Naive thymus-derived CD4-positive, alpha-beta T cell (primary cell): ENCODE data around the gene DHX32. TPM values are rescaled to one million over a fixed set of nuclear protein-coding genes. Genes with fewer than 3 reads are reported as not detected.

ENCODE experiments used
- ATAC-seq: fragments of 150-1000 bp; cut with Tn5 transposase; 2 replicates; pipeline ENCODE4 v1.10.0; 2021; ENCODE audit warnings: mild to moderate bottlenecking, moderate library complexity
- CTCF ChIA-PET: fragments of 350-600 bp; sonication (Branson Sonifier 250); formaldehyde crosslinking; loops from one replicate; lab custom pipeline; 2021; ENCODE audit warnings: antibody characterized with exemption; lab: Charles Lee
- POLR2A ChIA-PET: fragments of 350-600 bp; sonication (Branson Sonifier 250); formaldehyde crosslinking; loops from one replicate; lab custom pipeline; 2021; ENCODE audit warnings: antibody characterized with exemption, inconsistent platforms; lab: Charles Lee
- DNase-seq, 9 donors: peaks; one replicate each; pipeline versions ENCODE4 v3.0.0 to v3.0.0-alpha.2; 2020 to 2022; ENCODE audit warnings: mixed read lengths in 1 of 9
- H3K27ac ChIP-seq: one replicate; pipeline ENCODE4 v1.7.0; 2013; ENCODE audit warnings: mild to moderate bottlenecking, low read depth, low read length, moderate library complexity
- H3K27me3 ChIP-seq, 2 donors: one replicate each; pipeline ENCODE4 v1.7.0; 2013; ENCODE audit warnings: low read length in 2 of 2, mild to moderate bottlenecking in 2 of 2, moderate library complexity in 2 of 2; ENCODE audit not compliant: control insufficient read depth in 2 of 2, insufficient read depth in 2 of 2
- H3K36me3 ChIP-seq, 3 experiments: 1 replicate in 2 of 3; 2 replicates in 1 of 3; pipeline ENCODE4 v1.7.0; 2013; ENCODE audit warnings: low read length in 3 of 3, mild to moderate bottlenecking in 3 of 3, moderate library complexity in 1 of 3; ENCODE audit not compliant: insufficient read depth in 3 of 3, control insufficient read depth in 2 of 3
- H3K4me1 ChIP-seq, 2 donors: one replicate each; pipeline ENCODE4 v1.7.0; 2013; ENCODE audit warnings: low read length in 2 of 2, mild to moderate bottlenecking in 2 of 2, moderate library complexity in 1 of 2; ENCODE audit not compliant: control insufficient read depth in 2 of 2, insufficient read depth in 2 of 2
- H3K4me3 ChIP-seq: 2 replicates; pipeline ENCODE4 v1.7.0; 2013; ENCODE audit warnings: mild to moderate bottlenecking, low read length
- H3K9me3 ChIP-seq, 3 experiments: 1 replicate in 2 of 3; 2 replicates in 1 of 3; pipeline ENCODE4 v1.7.0; 2013; ENCODE audit warnings: low read length in 3 of 3; ENCODE audit not compliant: control insufficient read depth in 2 of 3
- H3K27ac Mint-ChIP-seq, 9 donors: one replicate each; pipeline ENCODE4 v1.8.0; 2020 to 2022; ENCODE audit warnings: mixed read lengths in 9 of 9, mild to moderate bottlenecking in 8 of 9, moderate library complexity in 5 of 9, inconsistent platforms in 2 of 9
- H3K27me3 Mint-ChIP-seq, 5 donors: one replicate each; pipeline ENCODE4 v1.8.0; 2021 to 2022; ENCODE audit warnings: mixed read lengths in 5 of 5, mild to moderate bottlenecking in 1 of 5
- H3K36me3 Mint-ChIP-seq, 5 donors: one replicate each; pipeline ENCODE4 v1.8.0; 2020 to 2022; ENCODE audit warnings: mixed read lengths in 5 of 5, mild to moderate bottlenecking in 3 of 5, inconsistent platforms in 1 of 5
- H3K4me1 Mint-ChIP-seq, 7 donors: one replicate each; pipeline ENCODE4 v1.8.0; 2020 to 2022; ENCODE audit warnings: mixed read lengths in 7 of 7, mild to moderate bottlenecking in 3 of 7, inconsistent platforms in 1 of 7
- H3K4me3 Mint-ChIP-seq, 10 donors: one replicate each; pipeline ENCODE4 v1.8.0; 2020 to 2022; ENCODE audit warnings: mild to moderate bottlenecking in 10 of 10, mixed read lengths in 10 of 10, moderate library complexity in 6 of 10, inconsistent platforms in 2 of 10
- H3K9me3 Mint-ChIP-seq, 11 donors: one replicate each; pipeline ENCODE4 v1.8.0; 2020 to 2022; ENCODE audit warnings: mixed read lengths in 11 of 11, mild to moderate bottlenecking in 4 of 11, inconsistent platforms in 1 of 11, moderate library complexity in 1 of 11
- intact Hi-C, 2 donors: fragments of 100-400 bp; cut with micrococcal nuclease; formaldehyde crosslinking; loops; one replicate each; pipeline ENCODE4 v1.15.1; 2023
- polyA plus RNA-seq, 2 donors: library from polyadenylated mRNA; unstranded; fragments of 300-500 nt; fragmentation: Illumina TruSeq; gene quantifications; one replicate each; pipeline ENCODE4 v1.2.3, GENCODE V29; 2021
- total RNA-seq, 6 experiments: library from RNA in 5 of 6; stranded (reverse) in 5 of 6; gene quantifications; 1 replicate in 5 of 6; 2 replicates in 1 of 6; pipeline ENCODE4 v1.2.3 and lab custom pipeline; 2021 to 2026

DHX32 gene
- total and polyA plus RNA-seq, 7 experiments from 2014 or later = 9.3 to 13.5 (median 11.3) TPM

GRCh38 chr10:125883211-125883610, 2.1 kb upstream of the DHX32 start:
- no peak overlapping the region for H3K27ac Mint-ChIP-seq
- peaks cover 0 to 1% (median 0%) of the 10 kb centered on the region in 11 donors for H3K9me3 Mint-ChIP-seq
- intact Hi-C loops = no loop called here
- Histone ChIP-seq H3K27me3 (no peaks in the 10 kb centered on the region), H3K27ac (no peak overlapping the region), H3K9me3 (no peaks in the 10 kb centered on the region), H3K4me3 (no peak overlapping the region), H3K36me3 (no peaks in the 10 kb centered on the region), H3K4me1 (no peaks in the 10 kb centered on the region)
- ATAC-seq (no peak), DNase-seq (no peak)
- H3K36me3 Mint-ChIP-seq = peaks cover 2 to 32% (median 20%) of the 10 kb centered on the region in 5 donors
- ChIA-PET POLR2A (no interaction called here), CTCF (no interaction called here)
- H3K4me1 Mint-ChIP-seq = peaks cover 0 to 4% (median 0%) of the 10 kb centered on the region in 7 donors
- no peaks in the 10 kb centered on the region for H3K27me3 Mint-ChIP-seq
- H3K4me3 Mint-ChIP-seq = no peak overlapping the region

GRCh38 chr10:125882596-125882995, 1.5 kb upstream of the DHX32 start:
- intact Hi-C loops = no loop called here
- peaks cover 0 to 3% (median 0%) of the 10 kb centered on the region in 11 donors for H3K9me3 Mint-ChIP-seq
- Histone ChIP-seq H3K9me3 (no peaks in the 10 kb centered on the region), H3K4me1 (no peaks in the 10 kb centered on the region), H3K27me3 (no peaks in the 10 kb centered on the region), H3K4me3 (no peak overlapping the region), H3K27ac (no peak overlapping the region), H3K36me3 (no peaks in the 10 kb centered on the region)
- H3K27me3 Mint-ChIP-seq = no peaks in the 10 kb centered on the region
- H3K36me3 Mint-ChIP-seq = peaks cover 2 to 38% (median 27%) of the 10 kb centered on the region in 5 donors
- CTCF ChIA-PET = interaction anchor here (1.5 kb wide), 1 partner anchor 11 kb away, joined by 3 read pairs; no protein-coding TSS in a partner anchor
- no peak overlapping the region for H3K4me3 Mint-ChIP-seq
- ATAC-seq (no peak), DNase-seq (no peak)
- peaks cover 0 to 4% (median 0%) of the 10 kb centered on the region in 7 donors for H3K4me1 Mint-ChIP-seq
- POLR2A ChIA-PET = interaction anchor here (0.6 to 0.7 kb wide), 2 partner anchors 15 to 85 kb away, joined by 3 read pairs; no protein-coding TSS in a partner anchor
- H3K27ac Mint-ChIP-seq = no peak overlapping the region

- Histone ChIP-seq H3K27ac (no peak overlapping the region), H3K4me3 (no peak overlapping the region), H3K36me3 (no peaks in the 10 kb centered on the region), H3K9me3 (peaks cover 0 to 9% (median 0%) of the 10 kb centered on the region in 3 experiments), H3K27me3 (no peaks in the 10 kb centered on the region), H3K4me1 (no peaks in the 10 kb centered on the region)
- ATAC-seq (no peak), DNase-seq (no peak)
- intact Hi-C loops = no loop called here
- H3K27me3 Mint-ChIP-seq = no peaks in the 10 kb centered on the region
- ChIA-PET POLR2A (no interaction called here), CTCF (no interaction called here)
- no peak overlapping the region for H3K27ac Mint-ChIP-seq
- H3K9me3 Mint-ChIP-seq = peaks cover 0 to 13% (median 6%) of the 10 kb centered on the region in 11 donors
- H3K4me3 Mint-ChIP-seq = no peak overlapping the region
- H3K4me1 Mint-ChIP-seq = peaks cover 0 to 4% (median 0%) of the 10 kb centered on the region in 7 donors
- H3K36me3 Mint-ChIP-seq = peaks cover 6 to 51% (median 38%) of the 10 kb centered on the region in 5 donors
Measured at GRCh38 chr10:125880719-125881118, 373 bp downstream of the DHX32 start.

GRCh38 chr10:125878957-125879835, 1.9 kb downstream of the DHX32 start:
- Mint-ChIP-seq H3K4me1 (peaks cover 0 to 4% (median 0%) of the 10 kb centered on the region in 7 donors), H3K36me3 (peaks cover 6 to 64% (median 50%) of the 10 kb centered on the region in 5 donors), H3K27ac (no peak overlapping the region), H3K27me3 (no peaks in the 10 kb centered on the region), H3K4me3 (no peak overlapping the region), H3K9me3 (peaks cover 0 to 16% (median 8%) of the 10 kb centered on the region in 11 donors)
- no peak for ATAC-seq
- ChIA-PET CTCF (no interaction called here), POLR2A (no interaction called here)
- no peak for DNase-seq
- H3K4me3 ChIP-seq = no peak overlapping the region
- H3K27me3 ChIP-seq = no peaks in the 10 kb centered on the region
- H3K4me1 ChIP-seq = no peaks in the 10 kb centered on the region
- peaks cover 0 to 10% (median 0%) of the 10 kb centered on the region in 3 experiments for H3K9me3 ChIP-seq
- no peaks in the 10 kb centered on the region for H3K36me3 ChIP-seq
- intact Hi-C loops = no loop called here
- no peak overlapping the region for H3K27ac ChIP-seq

GRCh38 chr10:125871338-125871737, 9.8 kb downstream of the DHX32 start:
- DNase-seq (no peak), ATAC-seq (no peak)
- Mint-ChIP-seq H3K36me3 (peaks cover 0 to 28% (median 18%) of the 10 kb centered on the region in 5 donors), H3K9me3 (peaks cover 0 to 12% (median 7%) of the 10 kb centered on the region in 11 donors), H3K4me1 (peaks cover 0 to 4% (median 0%) of the 10 kb centered on the region in 7 donors), H3K27me3 (no peaks in the 10 kb centered on the region), H3K4me3 (no peak overlapping the region), H3K27ac (no peak overlapping the region)
- H3K36me3 ChIP-seq = peaks cover 0 to 5% (median 0%) of the 10 kb centered on the region in 3 experiments
- H3K4me3 ChIP-seq = no peak overlapping the region
- ChIA-PET POLR2A (no interaction called here), CTCF (interaction anchor here (0.5 to 1.4 kb wide), 2 partner anchors 10 to 636 kb away, joined by 3 read pairs; no protein-coding TSS in a partner anchor)
- H3K27me3 ChIP-seq = no peaks in the 10 kb centered on the region
- H3K4me1 ChIP-seq = no peaks in the 10 kb centered on the region
- H3K9me3 ChIP-seq = peaks cover 0 to 7% (median 0%) of the 10 kb centered on the region in 3 experiments
- H3K27ac ChIP-seq = no peak overlapping the region
- intact Hi-C loops = no loop called here

GRCh38 chr10:125868372-125868975, 12.6 kb downstream of the DHX32 start:
- ATAC-seq = peak; percentile 52
- H3K27me3 ChIP-seq = no peaks in the 10 kb centered on the region
- H3K27ac ChIP-seq = no peak overlapping the region
- Mint-ChIP-seq H3K4me3 (no peak overlapping the region), H3K9me3 (no peaks in the 10 kb centered on the region), H3K27ac (no peak overlapping the region), H3K27me3 (no peaks in the 10 kb centered on the region), H3K4me1 (peaks cover 0 to 4% (median 0%) of the 10 kb centered on the region in 7 donors), H3K36me3 (peaks cover 0 to 17% (median 0%) of the 10 kb centered on the region in 5 donors)
- ChIA-PET CTCF (interaction anchor here (0.6 kb wide), 2 partner anchors 108 to 1563 kb away, joined by 3 read pairs; no protein-coding TSS in a partner anchor), POLR2A (no interaction called here)
- peaks cover 0 to 12% (median 0%) of the 10 kb centered on the region in 3 experiments for H3K36me3 ChIP-seq
- intact Hi-C loops = loop anchor here (1.0 to 5.0 kb wide), 4 partner anchors 228 to 1986 kb away; no protein-coding TSS in a partner anchor
- no peak overlapping the region for H3K4me3 ChIP-seq
- no peaks in the 10 kb centered on the region for H3K9me3 ChIP-seq
- H3K4me1 ChIP-seq = no peaks in the 10 kb centered on the region
- DNase-seq = peak in 6 of 9 donors; percentile 13 to 31 (median 17)
